K562 (cell line): ENCODE data around the gene AIFM1. TPM values are rescaled to one million over a fixed set of nuclear protein-coding genes. Genes with fewer than 3 reads are reported as not detected.

Source experiments
- FOXP4 ChIP-seq: sonication (generic); formaldehyde crosslinking; IDR thresholded peaks from 2 replicates; pipeline ENCODE4 v1.8.0; 2022; ENCODE audit warnings: mild to moderate bottlenecking, missing genetic modification reagents, borderline replicate concordance
- MTA1 ChIP-seq: fragments of 450-650 bp; IDR thresholded peaks from 2 replicates; pipeline ENCODE4 v1.6.1; 2017; ENCODE audit warnings: borderline replicate concordance
- THAP12 ChIP-seq: fragments of 250-450 bp; sonication (Bioruptor Pico); IDR thresholded peaks from 2 replicates; pipeline ENCODE4 v1.9.0; 2021; ENCODE audit warnings: mild to moderate bottlenecking, inconsistent platforms
- ZBTB40 ChIP-seq, 2 experiments: fragments of 450-650 bp in 1 of 2; sonication (generic) in 1 of 2; formaldehyde crosslinking in 1 of 2; IDR thresholded peaks; 2 replicates each; pipeline versions ENCODE4 v1.7.1 to v1.9.0; 2016 to 2022; ENCODE audit warnings: inconsistent platforms in 1 of 2, mild to moderate bottlenecking in 1 of 2, missing genetic modification reagents in 1 of 2
- ZNF140 ChIP-seq: fragments of 250-450 bp; sonication (Bioruptor Pico); IDR thresholded peaks from 2 replicates; pipeline ENCODE4 v1.8.0; 2021; ENCODE audit warnings: moderate library complexity, mild to moderate bottlenecking, inconsistent platforms
- ZNF695 ChIP-seq: fragments of 450-650 bp; formaldehyde crosslinking; IDR thresholded peaks from 2 replicates; pipeline ENCODE4 v1.4.0; 2020; ENCODE audit warnings: mild to moderate bottlenecking, moderate library complexity
- polyA plus RNA-seq, 8 experiments: library from polyadenylated mRNA; depleted of rRNA in 4 of 8; stranded (reverse) in 5 of 8; unstranded in 3 of 8; fragments of >200 nt; fragmentation: Nextera tagmentation in 2 of 8; fragmentation: Illumina TruSeq in 1 of 8; extraction: Ambion mirVana in 2 of 8; extraction: Trizol in 1 of 8; gene quantifications; 2 replicates each; pipeline versions ENCODE4 v1.2.1 to v1.2.3, GENCODE V29; 2011 to 2014; ENCODE audit warnings: inconsistent platforms in 1 of 8, missing spikeins in 1 of 8
- total RNA-seq, 7 experiments: library from RNA; depleted of rRNA in 6 of 7; stranded (reverse); fragments of >200 nt in 6 of 7; fragmentation: Illumina TruSeq in 2 of 7; extraction: Trizol in 2 of 7; gene quantifications; 2 replicates each; pipeline versions ENCODE4 v1.2.1 to v1.2.3, GENCODE V29; 2011 to 2021; ENCODE audit warnings: low replicate concordance in 1 of 7
- TF ChIP-seq, protein P1 (sequence below): fragments of 250-450 bp; sonication (Bioruptor Pico); IDR thresholded peaks from 2 replicates; pipeline ENCODE4 v1.5.0; 2020; ENCODE audit warnings: mild to moderate bottlenecking
- TF ChIP-seq, protein P2 (sequence below), 2 experiments: fragments of 450-650 bp in 1 of 2; sonication (generic) in 1 of 2; formaldehyde crosslinking; conservative IDR thresholded peaks; 2 replicates each; pipeline versions ENCODE4 v1.4.0 to v1.8.1; 2020 to 2022; ENCODE audit warnings: mild to moderate bottlenecking in 1 of 2, missing genetic modification reagents in 1 of 2
- TF ChIP-seq, protein P3 (sequence below): fragments of 450-650 bp; formaldehyde crosslinking; IDR thresholded peaks from 2 replicates; pipeline ENCODE4 v1.4.0; 2022; ENCODE audit warnings: missing genetic modification characterization

The AIFM1 gene
- total and polyA plus RNA-seq, 9 of the 15 experiments (the other 6 are each of a cell fraction or from before 2014, with no cell fraction given): 51.0 to 117 (median 91.2) TPM

DNA sequence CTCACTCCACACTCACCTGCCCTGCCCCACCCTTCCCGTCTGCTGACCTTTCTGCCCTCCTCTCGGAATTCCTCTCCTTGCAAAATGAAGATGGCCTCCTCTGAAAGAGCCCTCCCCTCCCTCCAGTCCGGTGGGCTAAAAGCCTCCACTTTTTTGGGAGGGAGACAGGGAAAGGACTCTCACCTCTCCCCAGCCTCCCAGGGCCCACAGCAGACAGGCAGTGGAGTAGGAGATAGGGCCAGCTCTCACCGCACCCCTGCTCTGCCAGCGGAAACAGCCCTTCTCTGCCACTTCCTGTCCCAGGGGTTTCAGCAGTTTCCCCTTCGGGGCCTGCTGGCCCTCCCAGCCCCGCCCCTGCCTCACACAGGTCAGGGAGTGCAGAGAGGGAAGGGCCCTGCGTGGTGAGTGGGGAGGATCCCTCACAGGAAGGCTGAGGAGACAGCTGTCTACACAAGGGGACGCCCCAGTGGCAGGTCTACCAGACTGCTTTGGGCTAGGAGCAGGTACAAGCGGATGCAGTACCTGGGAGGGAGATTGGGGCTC is 73.6 kb downstream of the AIFM1 start (continued):
- TF ChIP-seq, protein P1, sequence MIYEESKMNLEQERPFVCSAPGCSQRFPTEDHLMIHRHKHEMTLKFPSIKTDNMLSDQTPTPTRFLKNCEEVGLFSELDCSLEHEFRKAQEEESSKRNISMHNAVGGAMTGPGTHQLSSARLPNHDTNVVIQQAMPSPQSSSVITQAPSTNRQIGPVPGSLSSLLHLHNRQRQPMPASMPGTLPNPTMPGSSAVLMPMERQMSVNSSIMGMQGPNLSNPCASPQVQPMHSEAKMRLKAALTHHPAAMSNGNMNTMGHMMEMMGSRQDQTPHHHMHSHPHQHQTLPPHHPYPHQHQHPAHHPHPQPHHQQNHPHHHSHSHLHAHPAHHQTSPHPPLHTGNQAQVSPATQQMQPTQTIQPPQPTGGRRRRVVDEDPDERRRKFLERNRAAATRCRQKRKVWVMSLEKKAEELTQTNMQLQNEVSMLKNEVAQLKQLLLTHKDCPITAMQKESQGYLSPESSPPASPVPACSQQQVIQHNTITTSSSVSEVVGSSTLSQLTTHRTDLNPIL (CRISPR knock-in tag): no peak
- TF ChIP-seq ZBTB40 (IDR thresholded peaks at IDR 0.05) (peak; percentile 76), ZBTB40 (CRISPR knock-in tag; IDR thresholded peaks at IDR 0.05) (no peak), FOXP4 (CRISPR knock-in tag) (no peak), MTA1 (no peak), THAP12 (CRISPR knock-in tag) (no peak), ZNF140 (CRISPR knock-in tag) (no peak), ZNF695 (CRISPR knock-in tag) (no peak)
- TF ChIP-seq, protein P2, sequence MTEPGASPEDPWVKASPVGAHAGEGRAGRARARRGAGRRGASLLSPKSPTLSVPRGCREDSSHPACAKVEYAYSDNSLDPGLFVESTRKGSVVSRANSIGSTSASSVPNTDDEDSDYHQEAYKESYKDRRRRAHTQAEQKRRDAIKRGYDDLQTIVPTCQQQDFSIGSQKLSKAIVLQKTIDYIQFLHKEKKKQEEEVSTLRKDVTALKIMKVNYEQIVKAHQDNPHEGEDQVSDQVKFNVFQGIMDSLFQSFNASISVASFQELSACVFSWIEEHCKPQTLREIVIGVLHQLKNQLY (CRISPR knock-in tag; conservative IDR thresholded peaks at IDR 0.05): no peak
- TF ChIP-seq, protein P3, sequence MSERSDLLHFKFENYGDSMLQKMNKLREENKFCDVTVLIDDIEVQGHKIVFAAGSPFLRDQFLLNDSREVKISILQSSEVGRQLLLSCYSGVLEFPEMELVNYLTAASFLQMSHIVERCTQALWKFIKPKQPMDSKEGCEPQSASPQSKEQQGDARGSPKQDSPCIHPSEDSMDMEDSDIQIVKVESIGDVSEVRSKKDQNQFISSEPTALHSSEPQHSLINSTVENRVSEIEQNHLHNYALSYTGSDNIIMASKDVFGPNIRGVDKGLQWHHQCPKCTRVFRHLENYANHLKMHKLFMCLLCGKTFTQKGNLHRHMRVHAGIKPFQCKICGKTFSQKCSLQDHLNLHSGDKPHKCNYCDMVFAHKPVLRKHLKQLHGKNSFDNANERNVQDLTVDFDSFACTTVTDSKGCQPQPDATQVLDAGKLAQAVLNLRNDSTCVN (CRISPR knock-in tag): no peak
